Measurements from ENCODE around the gene MYH4. TPM values are rescaled to one million over a fixed set of nuclear protein-coding genes. Genes with fewer than 3 reads are reported as not detected.

Gene MYH4
- total and polyA plus RNA-seq, 10 donors, result not detected

GRCh38 chr17:10460062-10460461 lies 9.3 kb downstream of the MYH4 start:
- H3K27ac ChIP-seq, result no peak overlapping the region
- H3K36me3 ChIP-seq, result no peaks in the 10 kb centered on the region
- no peak overlapping the region for H3K4me3 ChIP-seq
- TF ChIP-seq POLR2AphosphoS5 (IDR thresholded peaks at IDR 0.05) (no peak), POLR2A (IDR thresholded peaks at IDR 0.05) (no peak), CTCF (IDR thresholded peaks at IDR 0.05 in 8 of 11, conservative IDR thresholded peaks at IDR 0.05 in 3 of 11) (no peak)
- H3K27me3 ChIP-seq (replicated peaks in 1 of 7), result peaks cover 0 to 18% (median 0%) of the 10 kb centered on the region in 7 donors
- no peaks in the 10 kb centered on the region for H3K4me1 ChIP-seq
- H3K9me3 ChIP-seq, result peaks cover 0 to 6% (median 0%) of the 10 kb centered on the region in 8 donors
- intact Hi-C loops (cut with DNase I; ENCODE audit: low total_unique reads), result no loop called here
- no peak for DNase-seq
- 84 to 88% (median 86%) methylated on average over 4 of the region's 4 CpGs for WGBS, 5 donors

GRCh38 chr17:10458701-10459100 lies 10.7 kb downstream of the MYH4 start:
- DNase-seq, result no peak
- intact Hi-C loops (cut with DNase I; ENCODE audit: low total_unique reads), result no loop called here
- 68 to 85% (median 73%) methylated on average over 3 of the region's 3 CpGs for WGBS, 5 donors

GRCh38 chr17:10457952-10458351 lies 11.4 kb downstream of the MYH4 start:
- Histone ChIP-seq H3K4me1 (no peaks in the 10 kb centered on the region), H3K4me3 (no peak overlapping the region), H3K9me3 (no peaks in the 10 kb centered on the region), H3K36me3 (no peaks in the 10 kb centered on the region), H3K27ac (no peak overlapping the region), H3K27me3 (replicated peaks in 1 of 7) (peaks cover 0 to 14% (median 0%) of the 10 kb centered on the region in 7 donors)
- intact Hi-C loops (cut with DNase I; ENCODE audit: low total_unique reads), result no loop called here
- WGBS, 5 donors, result 12 to 29% (median 27%) methylated on average over 1 of the region's 1 CpG
- TF ChIP-seq POLR2A (IDR thresholded peaks at IDR 0.05) (no peak), CTCF (IDR thresholded peaks at IDR 0.05 in 8 of 11, conservative IDR thresholded peaks at IDR 0.05 in 3 of 11) (no peak), POLR2AphosphoS5 (IDR thresholded peaks at IDR 0.05) (no peak)
- no peak for DNase-seq

More at GRCh38 chr17:10458701-10459100, 10.7 kb downstream of the MYH4 start:
- no peak overlapping the region for H3K4me3 ChIP-seq
- TF ChIP-seq POLR2AphosphoS5 (IDR thresholded peaks at IDR 0.05), result no peak
- H3K27me3 ChIP-seq (replicated peaks in 1 of 7), result peaks cover 0 to 15% (median 0%) of the 10 kb centered on the region in 7 donors
- H3K9me3 ChIP-seq, result no peaks in the 10 kb centered on the region
- H3K4me1 ChIP-seq, result no peaks in the 10 kb centered on the region
- no peak overlapping the region for H3K27ac ChIP-seq
- H3K36me3 ChIP-seq, result no peaks in the 10 kb centered on the region

GRCh38 chr17:10447026-10447931 lies 22.1 kb downstream of the MYH4 start:
- no peak for DNase-seq
- Histone ChIP-seq H3K4me3 (no peak overlapping the region), H3K36me3 (no peaks in the 10 kb centered on the region), H3K27me3 (replicated peaks in 1 of 7) (no peaks in the 10 kb centered on the region), H3K27ac (no peak overlapping the region), H3K9me3 (no peaks in the 10 kb centered on the region), H3K4me1 (no peaks in the 10 kb centered on the region)
- 75 to 80% (median 75%) methylated on average over 7 of the region's 7 CpGs for WGBS, 5 donors
- intact Hi-C loops (cut with DNase I; ENCODE audit: low total_unique reads), result no loop called here
- TF ChIP-seq POLR2AphosphoS5 (IDR thresholded peaks at IDR 0.05) (no peak), POLR2A (IDR thresholded peaks at IDR 0.05) (no peak), CTCF (IDR thresholded peaks at IDR 0.05 in 8 of 11, conservative IDR thresholded peaks at IDR 0.05 in 3 of 11) (no peak)
